ENCODE measurements around the gene DLGAP3. TPM values are rescaled to one million over a fixed set of nuclear protein-coding genes. Genes with fewer than 3 reads are reported as not detected.

DLGAP3 gene
- total and polyA plus RNA-seq, 9 donors: 0.15 to 0.95 (median 0.24) TPM

DNA sequence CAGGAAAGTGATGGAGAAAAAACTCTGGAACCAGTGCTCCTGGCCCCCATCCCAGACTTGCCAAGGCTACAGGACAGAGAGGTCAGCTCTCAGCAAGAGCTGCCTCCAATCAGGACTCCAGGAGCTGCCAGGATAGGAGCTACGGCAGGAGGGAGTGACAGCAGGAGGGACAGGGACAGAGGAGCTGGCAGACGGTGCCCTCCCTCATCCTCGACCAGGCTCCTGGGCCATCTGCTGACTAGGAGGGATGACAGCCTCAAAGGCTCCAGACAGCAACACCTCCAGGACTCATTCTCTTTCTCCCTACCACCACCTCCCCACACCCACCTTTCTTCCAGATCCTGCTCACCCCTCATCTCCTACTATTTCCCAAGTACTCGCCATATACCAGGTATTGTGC, 22.7 kb downstream of the DLGAP3 start:
- no peaks in the 10 kb centered on the region for H3K27me3 ChIP-seq (ENCODE audit: control insufficient read depth, insufficient read depth, low read length)
- no peaks in the 10 kb centered on the region for H3K36me3 ChIP-seq (ENCODE audit: control insufficient read depth, insufficient read depth, low read length)
- H3K4me1 ChIP-seq (ENCODE audit: control insufficient read depth, insufficient read depth, low read length): no peaks in the 10 kb centered on the region
- no peak for DNase-seq
- H3K4me3 ChIP-seq (ENCODE audit: low read length): no peak overlapping the region
- no peaks in the 10 kb centered on the region for H3K9me3 ChIP-seq (replicated peaks; ENCODE audit: control insufficient read depth, low read depth, low read length)
- H3K27ac ChIP-seq (ENCODE audit: low read length): no peak overlapping the region
- 56% methylated on average over 4 of the region's 4 CpGs for WGBS (ENCODE audit: insufficient coverage)

DNA sequence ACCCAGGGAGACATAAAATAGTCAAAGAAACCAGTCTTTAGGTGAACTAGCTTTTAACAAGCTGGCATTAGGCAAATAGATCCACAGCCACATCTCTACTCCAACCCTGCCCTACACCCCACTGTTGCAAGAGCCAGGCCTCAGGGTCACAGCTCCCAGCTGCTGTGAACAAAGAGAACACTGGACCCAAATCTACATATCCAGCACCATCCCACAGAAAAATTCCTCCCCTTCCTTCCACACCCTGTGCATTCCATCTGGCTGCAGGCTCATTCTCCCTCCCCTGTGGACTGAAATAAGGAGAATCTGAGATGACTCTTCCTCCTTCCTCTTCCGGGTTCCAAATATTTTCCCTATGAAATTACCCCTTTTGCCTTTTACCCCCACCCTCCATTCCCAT, 23.2 kb downstream of the DLGAP3 start:
- no peaks in the 10 kb centered on the region for H3K36me3 ChIP-seq (ENCODE audit: control insufficient read depth, insufficient read depth, low read length)
- no peaks in the 10 kb centered on the region for H3K9me3 ChIP-seq (replicated peaks; ENCODE audit: control insufficient read depth, low read depth, low read length)
- no peaks in the 10 kb centered on the region for H3K4me1 ChIP-seq (ENCODE audit: control insufficient read depth, insufficient read depth, low read length)
- H3K27me3 ChIP-seq (ENCODE audit: control insufficient read depth, insufficient read depth, low read length): no peaks in the 10 kb centered on the region
- no peak for DNase-seq
- WGBS (ENCODE audit: insufficient coverage): no CpG with 5 or more reads among the region's 1 CpG
- no peak overlapping the region for H3K27ac ChIP-seq (ENCODE audit: low read length)
- H3K4me3 ChIP-seq (ENCODE audit: low read length): no peak overlapping the region

DNA sequence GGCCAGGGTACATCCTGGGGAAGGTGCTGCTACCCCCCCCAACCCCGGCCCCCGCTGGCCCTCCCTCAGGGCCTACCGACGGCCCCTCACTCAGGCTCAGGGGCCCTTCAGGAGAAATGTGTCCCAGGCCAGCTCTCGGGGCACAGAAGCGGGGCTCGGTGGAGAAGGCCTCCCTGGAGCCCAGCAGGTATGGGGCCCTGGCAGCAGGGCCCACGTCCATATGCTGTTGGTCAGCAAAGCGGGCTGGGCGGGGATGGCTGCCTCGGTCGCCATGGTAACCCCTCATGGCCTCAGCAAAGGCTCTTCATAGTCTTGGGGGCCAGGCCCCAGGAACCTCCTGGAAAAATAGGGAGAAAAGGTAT, 24.4 kb downstream of the DLGAP3 start:
- Histone ChIP-seq H3K4me1 (ENCODE audit: control insufficient read depth, insufficient read depth, low read length) (no peaks in the 10 kb centered on the region), H3K4me3 (ENCODE audit: low read length) (no peak overlapping the region), H3K27ac (ENCODE audit: low read length) (no peak overlapping the region), H3K27me3 (ENCODE audit: control insufficient read depth, insufficient read depth, low read length) (no peaks in the 10 kb centered on the region), H3K36me3 (ENCODE audit: control insufficient read depth, insufficient read depth, low read length) (no peaks in the 10 kb centered on the region), H3K9me3 (replicated peaks; ENCODE audit: control insufficient read depth, low read depth, low read length) (no peaks in the 10 kb centered on the region)
- WGBS (ENCODE audit: insufficient coverage): 73% methylated on average over 8 of the region's 12 CpGs
- no peak for DNase-seq

DNA sequence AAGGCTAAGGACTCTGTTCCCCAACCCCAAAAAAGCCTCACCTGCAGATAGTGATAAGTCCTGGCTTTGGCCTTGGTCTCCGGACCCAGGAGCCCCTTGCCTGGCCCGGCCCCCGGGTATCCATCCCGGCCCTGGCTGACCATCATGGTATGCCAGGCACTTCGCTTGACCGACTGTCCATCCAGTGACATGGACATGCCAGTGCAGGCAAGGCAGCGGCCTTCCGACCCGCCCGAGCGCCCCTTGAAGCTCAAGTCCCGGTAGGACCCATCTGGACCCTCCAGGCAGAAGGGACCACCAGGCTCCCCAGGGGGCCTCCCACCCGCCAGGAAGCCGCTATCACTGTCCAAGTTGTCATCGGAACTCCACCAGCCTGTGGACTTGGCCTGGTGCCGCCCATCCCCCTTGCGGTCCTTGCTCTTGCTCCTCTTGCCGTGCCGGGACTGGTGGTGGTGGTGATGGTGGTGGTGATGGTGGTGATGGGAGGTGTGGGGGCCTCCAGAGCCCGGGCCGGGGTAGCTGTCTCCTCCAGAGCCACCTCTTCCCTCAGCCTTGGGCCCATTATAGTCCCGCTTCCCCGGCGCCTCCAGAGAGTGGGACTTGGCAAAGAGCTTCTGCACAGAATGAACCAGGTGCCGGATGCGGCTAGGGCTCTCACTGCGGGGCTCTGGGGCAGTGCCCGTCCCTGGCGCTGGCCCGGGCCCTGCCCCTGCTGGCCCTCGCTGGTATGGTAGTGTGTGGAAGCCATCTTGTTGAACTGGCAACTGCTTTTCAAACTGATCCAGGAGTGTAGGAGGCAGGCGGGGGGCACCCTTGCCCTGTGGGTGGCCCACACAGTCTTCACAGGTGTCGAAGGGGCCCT, 25.0 kb downstream of the DLGAP3 start:
- DNase-seq: no peak
- Histone ChIP-seq H3K27me3 (ENCODE audit: control insufficient read depth, insufficient read depth, low read length) (no peaks in the 10 kb centered on the region), H3K4me1 (ENCODE audit: control insufficient read depth, insufficient read depth, low read length) (no peaks in the 10 kb centered on the region), H3K9me3 (replicated peaks; ENCODE audit: control insufficient read depth, low read depth, low read length) (no peaks in the 10 kb centered on the region), H3K27ac (ENCODE audit: low read length) (no peak overlapping the region), H3K36me3 (ENCODE audit: control insufficient read depth, insufficient read depth, low read length) (no peaks in the 10 kb centered on the region), H3K4me3 (ENCODE audit: low read length) (no peak overlapping the region)
- WGBS (ENCODE audit: insufficient coverage): 90% methylated on average over 21 of the region's 33 CpGs

DNA sequence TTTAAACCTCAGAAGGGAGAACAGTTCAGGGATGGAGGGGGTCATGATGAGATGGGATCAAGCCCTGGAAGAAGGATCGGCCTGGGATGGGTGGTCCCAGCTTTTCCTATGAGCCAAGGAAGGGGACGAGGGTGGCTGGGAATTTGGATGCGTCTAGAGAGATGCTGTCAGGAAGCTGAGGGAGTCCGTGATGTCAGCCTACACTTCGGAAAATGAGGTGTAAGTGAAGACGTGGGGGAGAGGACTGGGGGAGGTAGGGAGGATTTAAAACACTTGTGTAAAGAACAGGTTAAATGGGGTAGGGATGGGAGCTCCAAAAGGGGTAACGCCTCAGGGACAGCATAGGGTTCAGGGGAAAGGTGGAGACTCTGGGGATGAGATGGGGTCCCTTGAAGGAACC, 27.5 kb downstream of the DLGAP3 start:
- 56% methylated on average over 7 of the region's 7 CpGs for WGBS (ENCODE audit: insufficient coverage)
- no peaks in the 10 kb centered on the region for H3K36me3 ChIP-seq (ENCODE audit: control insufficient read depth, insufficient read depth, low read length)
- no peaks in the 10 kb centered on the region for H3K27me3 ChIP-seq (ENCODE audit: control insufficient read depth, insufficient read depth, low read length)
- H3K4me3 ChIP-seq (ENCODE audit: low read length): no peak overlapping the region
- DNase-seq: no peak
- H3K27ac ChIP-seq (ENCODE audit: low read length): no peak overlapping the region
- no peaks in the 10 kb centered on the region for H3K4me1 ChIP-seq (ENCODE audit: control insufficient read depth, insufficient read depth, low read length)
- no peaks in the 10 kb centered on the region for H3K9me3 ChIP-seq (replicated peaks; ENCODE audit: control insufficient read depth, low read depth, low read length)

DNA sequence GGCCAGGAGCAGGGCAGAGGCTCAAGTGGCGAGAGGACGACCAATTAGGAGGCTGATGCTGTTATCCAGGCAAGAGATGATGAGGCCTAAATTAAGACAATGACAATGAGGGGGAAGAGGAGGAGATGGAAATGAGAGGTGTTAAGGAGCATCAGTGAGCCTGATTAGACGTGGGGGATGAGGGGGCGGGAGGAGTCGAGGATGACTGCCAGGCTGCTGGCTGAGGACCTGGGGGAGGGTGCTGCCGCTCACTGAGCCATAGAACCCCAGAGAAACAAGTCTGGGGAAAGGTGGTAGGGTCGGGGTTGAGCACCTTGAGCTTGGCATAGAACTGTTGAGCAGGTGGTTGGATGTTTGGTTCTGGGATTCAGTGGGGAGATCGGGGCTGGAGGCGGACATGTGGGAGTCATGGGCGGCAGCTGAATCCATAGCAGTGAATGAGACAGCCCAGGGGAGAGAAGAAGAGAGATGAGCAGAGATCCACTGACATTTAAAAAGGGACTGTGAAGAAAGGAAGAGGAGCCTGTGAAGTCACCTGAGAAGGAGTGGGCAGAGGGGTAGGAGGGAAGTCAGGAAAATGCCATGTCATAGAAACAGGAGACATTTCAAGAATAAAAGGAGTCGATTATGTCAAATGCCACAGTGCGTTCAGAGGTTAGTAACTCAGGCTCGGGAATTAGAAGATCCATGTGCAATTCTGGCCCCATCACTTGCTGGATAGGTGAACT, 28.5 kb downstream of the DLGAP3 start:
- H3K27me3 ChIP-seq (ENCODE audit: control insufficient read depth, insufficient read depth, low read length): no peaks in the 10 kb centered on the region
- DNase-seq: no peak
- H3K4me3 ChIP-seq (ENCODE audit: low read length): no peak overlapping the region
- H3K4me1 ChIP-seq (ENCODE audit: control insufficient read depth, insufficient read depth, low read length): no peaks in the 10 kb centered on the region
- H3K27ac ChIP-seq (ENCODE audit: low read length): no peak overlapping the region
- 62% methylated on average over 13 of the region's 13 CpGs for WGBS (ENCODE audit: insufficient coverage)
- H3K9me3 ChIP-seq (replicated peaks; ENCODE audit: control insufficient read depth, low read depth, low read length): no peaks in the 10 kb centered on the region
- no peaks in the 10 kb centered on the region for H3K36me3 ChIP-seq (ENCODE audit: control insufficient read depth, insufficient read depth, low read length)

DNA sequence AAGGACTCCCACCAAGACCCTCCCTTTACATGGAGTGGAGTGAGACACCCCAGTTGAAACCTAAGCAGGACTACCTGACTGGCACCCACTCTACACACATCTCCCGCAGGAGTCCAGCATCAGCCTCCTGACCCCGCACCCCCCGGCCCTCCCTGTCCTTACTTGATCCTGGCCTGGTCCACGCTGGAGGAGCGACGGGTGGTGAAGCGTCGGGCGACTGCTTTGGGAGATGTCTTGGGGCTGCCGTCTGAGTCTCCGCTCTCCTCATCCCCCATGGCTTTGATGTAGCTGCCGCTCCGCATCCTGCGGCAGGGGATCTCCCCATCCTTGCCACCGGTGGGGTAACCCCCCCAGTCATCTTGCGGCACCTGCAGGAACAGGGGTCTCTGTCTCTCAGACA, 29.5 kb downstream of the DLGAP3 start:
- Histone ChIP-seq H3K9me3 (replicated peaks; ENCODE audit: control insufficient read depth, low read depth, low read length) (no peaks in the 10 kb centered on the region), H3K4me3 (ENCODE audit: low read length) (no peak overlapping the region), H3K36me3 (ENCODE audit: control insufficient read depth, insufficient read depth, low read length) (no peaks in the 10 kb centered on the region), H3K27me3 (ENCODE audit: control insufficient read depth, insufficient read depth, low read length) (no peaks in the 10 kb centered on the region), H3K27ac (ENCODE audit: low read length) (no peak overlapping the region), H3K4me1 (ENCODE audit: control insufficient read depth, insufficient read depth, low read length) (no peaks in the 10 kb centered on the region)
- 89% methylated on average over 13 of the region's 16 CpGs for whole genome bisulfite sequencing (ENCODE audit: insufficient coverage)
- DNase-seq: no peak

DNA sequence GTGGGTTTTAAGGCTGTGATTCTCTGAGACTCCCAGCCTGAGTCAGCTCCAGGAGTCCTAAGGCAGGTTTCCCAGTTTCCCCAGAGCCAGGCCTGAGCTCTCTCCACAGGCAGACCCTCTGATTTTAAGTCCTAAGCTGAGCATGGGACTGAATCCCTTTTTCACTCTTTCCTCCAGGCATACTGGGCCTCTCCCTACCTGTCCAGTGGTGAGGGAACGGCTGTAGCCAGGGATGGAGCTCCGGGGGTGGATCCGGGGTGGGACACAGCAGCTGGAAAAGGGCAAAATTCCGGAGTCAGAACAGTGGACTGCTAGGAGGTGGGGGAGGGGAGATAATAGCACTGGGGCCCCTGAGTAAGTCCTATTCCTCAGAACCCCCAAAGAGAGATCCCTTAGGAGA, 30.0 kb downstream of the DLGAP3 start:
- H3K27me3 ChIP-seq (ENCODE audit: control insufficient read depth, insufficient read depth, low read length): no peaks in the 10 kb centered on the region
- WGBS (ENCODE audit: insufficient coverage): no CpG with 5 or more reads among the region's 4 CpGs
- H3K36me3 ChIP-seq (ENCODE audit: control insufficient read depth, insufficient read depth, low read length): no peaks in the 10 kb centered on the region
- no peaks in the 10 kb centered on the region for H3K4me1 ChIP-seq (ENCODE audit: control insufficient read depth, insufficient read depth, low read length)
- H3K27ac ChIP-seq (ENCODE audit: low read length): no peak overlapping the region
- no peak for DNase-seq
- H3K4me3 ChIP-seq (ENCODE audit: low read length): no peak overlapping the region
- H3K9me3 ChIP-seq (replicated peaks; ENCODE audit: control insufficient read depth, low read depth, low read length): no peaks in the 10 kb centered on the region

DNA sequence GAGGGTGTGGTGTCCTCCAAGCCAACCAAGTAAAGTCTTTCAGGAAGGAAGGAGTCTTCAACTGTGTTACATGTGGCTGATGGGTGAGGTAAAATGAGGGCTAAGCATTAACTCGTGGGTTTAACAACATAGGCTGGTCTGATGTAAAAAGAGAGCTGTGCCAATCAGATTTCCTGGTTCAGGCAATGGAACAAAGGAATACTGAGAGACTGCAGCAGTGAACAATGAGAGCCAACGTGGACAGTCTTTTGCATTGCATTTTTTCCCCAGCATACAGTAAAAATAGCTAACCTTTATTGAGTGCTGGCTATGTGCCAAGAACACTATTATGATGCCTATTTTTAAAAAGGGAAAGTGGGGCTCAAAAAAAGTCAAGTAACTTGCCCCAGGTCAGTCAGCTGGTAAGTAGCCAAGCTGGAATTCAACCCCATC, 31.1 kb downstream of the DLGAP3 start:
- no peaks in the 10 kb centered on the region for H3K9me3 ChIP-seq (replicated peaks; ENCODE audit: control insufficient read depth, low read depth, low read length)

DNA sequence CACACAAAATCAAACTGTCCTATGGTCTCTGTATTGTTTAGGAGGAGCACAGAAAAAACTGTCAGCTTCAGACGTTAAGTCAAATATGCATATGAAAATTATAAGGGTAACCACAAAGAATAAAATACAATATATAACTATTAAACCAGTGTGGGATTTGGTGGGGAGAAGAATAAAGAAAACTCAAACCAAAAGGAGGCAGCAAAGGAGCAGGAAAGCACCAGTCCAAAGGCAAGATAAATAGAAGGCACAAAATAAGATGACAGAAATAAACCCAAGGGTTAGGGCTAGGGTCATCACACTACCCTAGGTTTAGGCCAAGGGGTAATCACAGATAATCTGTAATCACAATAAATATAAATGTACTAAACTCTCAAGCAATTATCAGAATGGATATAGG, 32.8 kb downstream of the DLGAP3 start:
- no peak overlapping the region for H3K27ac ChIP-seq (ENCODE audit: low read length)
- no peak for DNase-seq
- H3K4me3 ChIP-seq (ENCODE audit: low read length): no peak overlapping the region
- H3K9me3 ChIP-seq (replicated peaks; ENCODE audit: control insufficient read depth, low read depth, low read length): peaks cover 7% of the 10 kb centered on the region
- H3K36me3 ChIP-seq (ENCODE audit: control insufficient read depth, insufficient read depth, low read length): no peaks in the 10 kb centered on the region
- H3K27me3 ChIP-seq (ENCODE audit: control insufficient read depth, insufficient read depth, low read length): no peaks in the 10 kb centered on the region
- WGBS (ENCODE audit: insufficient coverage): no CpG with 5 or more reads among the region's 1 CpG
- H3K4me1 ChIP-seq (ENCODE audit: control insufficient read depth, insufficient read depth, low read length): no peaks in the 10 kb centered on the region

More for the DNA sequence above, 31.1 kb downstream of the DLGAP3 start:
- Histone ChIP-seq H3K4me3 (ENCODE audit: low read length) (no peak overlapping the region), H3K4me1 (ENCODE audit: control insufficient read depth, insufficient read depth, low read length) (no peaks in the 10 kb centered on the region), H3K36me3 (ENCODE audit: control insufficient read depth, insufficient read depth, low read length) (no peaks in the 10 kb centered on the region), H3K27ac (ENCODE audit: low read length) (no peak overlapping the region), H3K27me3 (ENCODE audit: control insufficient read depth, insufficient read depth, low read length) (no peaks in the 10 kb centered on the region)
- no peak for DNase-seq
- WGBS (ENCODE audit: insufficient coverage): 29% methylated on average over 1 of the region's 2 CpGs

Measured in muscle of leg (tissue), 11 donors.